Measurements from ENCODE around the gene OOSP4B.
"Not testable (repeated sequence)": the region's sequence is repeated elsewhere in the genome, so short reads cannot be mapped to it uniquely, and the experiment has no call there.

Gene OOSP4B

GRCh38 chr11:60064111-60064510, 47.1 kb downstream of the OOSP4B start:
- no peak for DNase-seq

GRCh38 chr11:60065801-60066200, 48.8 kb downstream of the OOSP4B start:
- no peak for DNase-seq

GRCh38 chr11:60069450-60069849, 52.5 kb downstream of the OOSP4B start:
- DNase-seq: no peak

- not testable (repeated sequence) for DNase-seq
Observed at GRCh38 chr11:60071644-60072043, 54.7 kb downstream of the OOSP4B start.

- DNase-seq: no peak
Observed at GRCh38 chr11:60077216-60077817, 60.3 kb downstream of the OOSP4B start.

GRCh38 chr11:60077981-60078380, 61.0 kb downstream of the OOSP4B start:
- DNase-seq: no peak

- DNase-seq: no peak
Observed at GRCh38 chr11:60078745-60079144, 61.8 kb downstream of the OOSP4B start.

GRCh38 chr11:60080535-60080934, 63.6 kb downstream of the OOSP4B start:
- DNase-seq: no peak

All from NCI-H1930 (cell line).